Stimulated activated naive B cell treated with anti-CD40 and anti-IgM and Interleukin-4, amounts not matched to agents 10 μg/mL and 1 μg/mL and 100 μg/mL, for 72 hours (primary cell): ENCODE results near the gene ATP6AP2.

Experiments used
- ATAC-seq, 2 donors: fragments of 150-1000 bp; cut with Tn5 transposase; replicated peaks; 2 replicates each; pipeline ENCODE4 v1.10.0; 2021; ENCODE audit warnings: moderate library complexity in 1 of 2
- DNase-seq: peaks from one replicate; pipeline ENCODE4 v3.0.0; 2021
- H3K27ac Mint-ChIP-seq: one replicate; pipeline ENCODE4 v1.8.0; 2022; ENCODE audit warnings: mild to moderate bottlenecking, mixed read lengths
- H3K27me3 Mint-ChIP-seq, 2 donors: one replicate each; pipeline ENCODE4 v1.8.0; 2022; ENCODE audit warnings: mixed read lengths in 2 of 2
- H3K36me3 Mint-ChIP-seq, 2 donors: one replicate each; pipeline ENCODE4 v1.8.0; 2022; ENCODE audit warnings: mixed read lengths in 2 of 2, mild to moderate bottlenecking in 1 of 2
- H3K4me1 Mint-ChIP-seq, 2 donors: one replicate each; pipeline ENCODE4 v1.8.0; 2022; ENCODE audit warnings: mixed read lengths in 2 of 2, mild to moderate bottlenecking in 1 of 2
- H3K4me3 Mint-ChIP-seq, 2 donors: one replicate each; pipeline ENCODE4 v1.8.0; 2022; ENCODE audit warnings: mild to moderate bottlenecking in 2 of 2, mixed read lengths in 2 of 2, moderate library complexity in 1 of 2
- H3K9me3 Mint-ChIP-seq, 2 donors: one replicate each; pipeline ENCODE4 v1.8.0; 2022; ENCODE audit warnings: mixed read lengths in 2 of 2, mild to moderate bottlenecking in 1 of 2

Gene ATP6AP2

GRCh38 chrX:40580537-40581335 lies at the start of gene ATP6AP2:
ATP6AP2 (plus strand) TSS chrX:40580970; CDS start chrX:40581066, 96 bp downstream.
- peak; percentile 94 to 96 for ATAC-seq
- peaks cover 12 to 14% of the 10 kb centered on the region in 2 donors for H3K4me1 Mint-ChIP-seq
- peak within 1 kb of the TSS; percentile 99 for H3K27ac Mint-ChIP-seq
- H3K4me3 Mint-ChIP-seq: peak within 1 kb of the TSS; percentile 98 to 99
- no peaks in the 10 kb centered on the region for H3K9me3 Mint-ChIP-seq
- H3K36me3 Mint-ChIP-seq: peaks cover 5 to 11% of the 10 kb centered on the region in 2 donors
- DNase-seq: peak; percentile 89
- H3K27me3 Mint-ChIP-seq: peaks cover 0 to 19% of the 10 kb centered on the region in 2 donors

GRCh38 chrX:40531056-40531826 lies 49.5 kb upstream of the ATP6AP2 start:
- Mint-ChIP-seq H3K36me3 (no peaks in the 10 kb centered on the region), H3K27ac (no peak overlapping the region), H3K4me3 (no peak overlapping the region), H3K9me3 (no peaks in the 10 kb centered on the region), H3K27me3 (peaks cover 0 to 25% of the 10 kb centered on the region in 2 donors), H3K4me1 (no peaks in the 10 kb centered on the region)
- no peak for ATAC-seq
- DNase-seq: no peak

DNA sequence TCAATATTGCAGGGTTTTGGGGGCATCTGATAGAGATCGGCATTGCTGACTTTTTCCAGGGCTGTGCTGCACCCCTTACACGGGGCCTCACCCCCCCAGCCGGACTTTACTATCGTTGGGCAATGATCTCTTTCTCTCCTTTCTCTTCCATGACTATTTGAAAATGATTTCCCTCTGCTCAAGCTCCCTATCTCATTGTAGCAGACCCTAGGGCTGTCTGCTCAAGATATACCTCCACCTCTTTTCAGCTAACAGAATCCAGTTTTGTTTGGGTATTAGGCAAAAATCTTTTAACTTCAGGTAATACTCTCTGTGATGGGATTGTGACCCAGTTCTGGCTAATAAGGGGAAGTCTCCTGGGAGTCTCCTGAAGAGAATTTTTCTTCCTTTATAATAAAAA lies 43.5 kb upstream of the ATP6AP2 start:
- DNase-seq (no peak), ATAC-seq (no peak)
- H3K4me3 Mint-ChIP-seq: no peak overlapping the region
- peaks cover 16 to 19% of the 10 kb centered on the region in 2 donors for H3K4me1 Mint-ChIP-seq
- H3K27ac Mint-ChIP-seq: no peak overlapping the region
- H3K9me3 Mint-ChIP-seq: peaks cover 0 to 3% of the 10 kb centered on the region in 2 donors
- peaks cover 0 to 33% of the 10 kb centered on the region in 2 donors for H3K27me3 Mint-ChIP-seq
- peaks cover 0 to 3% of the 10 kb centered on the region in 2 donors for H3K36me3 Mint-ChIP-seq

DNA sequence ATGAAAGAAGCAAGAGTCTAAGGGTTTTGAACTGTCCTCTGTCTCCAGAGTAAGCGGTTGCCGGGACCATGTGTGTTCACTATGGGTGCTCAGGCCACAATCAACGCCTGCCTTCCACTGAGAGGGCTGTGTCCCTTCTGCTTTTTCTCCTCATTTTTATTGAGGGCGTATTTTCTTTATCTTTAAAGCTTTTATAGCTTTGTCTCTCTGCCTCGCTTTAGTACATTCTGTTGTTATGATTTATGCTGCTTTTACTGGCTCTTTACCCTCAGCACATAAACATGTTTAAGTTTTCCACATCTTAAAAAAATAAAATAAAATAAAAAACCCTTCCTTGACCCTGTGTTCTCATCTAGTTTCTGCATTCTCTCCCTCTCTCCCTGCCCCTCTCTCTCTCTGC lies 42.4 kb upstream of the ATP6AP2 start:
- Mint-ChIP-seq H3K9me3 (peaks cover 0 to 3% of the 10 kb centered on the region in 2 donors), H3K27ac (no peak overlapping the region), H3K36me3 (peaks cover 0 to 3% of the 10 kb centered on the region in 2 donors), H3K4me3 (no peak overlapping the region), H3K4me1 (peaks cover 16 to 19% of the 10 kb centered on the region in 2 donors), H3K27me3 (peaks cover 0 to 33% of the 10 kb centered on the region in 2 donors)
- DNase-seq (no peak), ATAC-seq (no peak)

DNA sequence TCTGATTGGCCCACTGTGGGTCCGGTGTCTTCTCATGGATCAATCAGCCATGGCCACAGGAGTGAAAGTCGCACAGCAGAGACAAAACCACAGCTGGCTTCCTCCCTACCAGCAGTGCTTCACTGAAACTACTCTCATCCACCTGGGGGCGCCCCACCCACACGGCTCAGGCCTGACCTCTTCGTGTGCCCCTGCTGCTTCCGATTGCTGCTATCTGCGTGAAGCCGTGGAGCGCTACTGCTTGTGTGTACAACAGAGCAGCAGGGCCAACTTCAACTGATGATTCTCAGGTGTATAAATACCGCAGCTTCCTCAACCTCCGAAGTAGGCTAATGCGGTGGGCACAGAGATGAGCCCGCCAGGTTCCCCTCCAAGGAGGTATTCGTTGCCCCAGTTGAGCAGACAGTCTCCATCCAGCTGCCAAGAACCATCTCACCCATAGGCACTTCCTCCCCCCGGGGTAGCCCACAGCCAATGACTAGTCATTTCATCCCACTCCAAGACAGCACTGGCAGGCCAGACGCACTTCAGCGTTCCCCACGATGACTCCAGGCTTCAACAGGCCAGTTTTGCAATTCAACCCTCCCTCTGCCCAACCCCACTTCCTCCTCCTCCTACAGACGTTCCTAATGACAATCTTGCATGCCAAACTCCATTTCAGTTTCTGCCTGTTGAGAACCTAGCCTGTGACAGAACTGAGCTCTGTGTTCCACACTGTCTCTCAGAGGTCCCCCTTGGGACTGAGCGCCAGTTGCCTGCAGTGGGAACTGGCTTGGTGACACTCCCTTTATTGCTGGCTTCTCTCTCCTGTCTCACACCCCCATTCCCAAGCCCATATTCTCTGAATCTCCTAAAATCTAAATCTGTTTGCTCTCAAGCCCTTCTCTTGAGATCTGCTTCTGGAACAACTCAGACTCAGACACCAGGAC lies 41.3 kb upstream of the ATP6AP2 start:
- peaks cover 19 to 29% of the 10 kb centered on the region in 2 donors for H3K4me1 Mint-ChIP-seq
- peaks cover 0 to 3% of the 10 kb centered on the region in 2 donors for H3K9me3 Mint-ChIP-seq
- DNase-seq: peak; percentile 42
- peak overlapping the region; percentile 74 for H3K27ac Mint-ChIP-seq
- H3K27me3 Mint-ChIP-seq: peaks cover 0 to 27% of the 10 kb centered on the region in 2 donors
- H3K4me3 Mint-ChIP-seq: peak overlapping the region; percentile 37 to 75
- H3K36me3 Mint-ChIP-seq: peaks cover 0 to 3% of the 10 kb centered on the region in 2 donors
- ATAC-seq: peak; percentile 84 to 92

DNA sequence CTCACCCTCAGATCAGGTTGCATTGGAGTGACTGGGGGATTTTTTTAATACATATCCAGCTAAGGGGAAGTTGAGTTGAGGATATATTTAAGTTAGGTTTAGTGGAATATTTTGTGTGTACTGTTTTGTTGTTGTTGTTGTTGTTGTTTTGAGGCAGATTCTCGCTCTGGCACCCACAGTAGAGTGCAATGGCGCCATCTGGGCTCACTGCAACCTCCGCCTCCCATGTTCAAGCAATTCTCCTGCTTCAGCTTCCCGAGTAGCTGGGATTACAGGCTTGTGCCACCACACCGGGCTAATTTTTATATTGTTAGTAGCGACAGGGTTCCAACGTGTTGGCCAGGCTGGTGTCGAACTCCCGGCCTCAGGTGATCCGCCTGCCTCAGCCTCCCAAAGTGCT lies 38.6 kb upstream of the ATP6AP2 start:
- Mint-ChIP-seq H3K36me3 (peaks cover 0 to 3% of the 10 kb centered on the region in 2 donors), H3K9me3 (peaks cover 0 to 3% of the 10 kb centered on the region in 2 donors), H3K27ac (no peak overlapping the region), H3K4me1 (peaks cover 22 to 31% of the 10 kb centered on the region in 2 donors), H3K4me3 (no peak overlapping the region), H3K27me3 (peaks cover 0 to 36% of the 10 kb centered on the region in 2 donors)
- no peak for ATAC-seq
- no peak for DNase-seq

DNA sequence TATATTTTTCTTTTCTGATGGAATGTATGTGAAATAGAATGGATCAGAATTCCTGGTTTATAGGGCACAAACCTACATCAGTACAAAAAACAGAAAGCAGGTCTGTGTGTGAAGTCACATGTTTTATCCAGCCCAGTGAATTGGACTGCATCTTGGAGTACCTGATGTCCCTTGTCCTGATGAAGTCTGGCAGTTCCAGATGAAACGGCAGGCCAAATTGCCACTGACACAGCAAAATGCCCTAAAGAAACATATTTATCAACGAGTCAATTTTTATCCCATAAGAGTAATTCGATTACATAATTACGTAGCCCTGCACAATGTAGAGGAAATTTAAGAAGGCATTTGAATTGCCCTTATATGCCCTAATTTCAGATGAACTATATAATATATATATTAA lies 37.8 kb upstream of the ATP6AP2 start:
- Mint-ChIP-seq H3K27ac (no peak overlapping the region), H3K4me1 (peaks cover 22 to 31% of the 10 kb centered on the region in 2 donors), H3K4me3 (no peak overlapping the region), H3K9me3 (peaks cover 0 to 3% of the 10 kb centered on the region in 2 donors), H3K36me3 (peaks cover 0 to 3% of the 10 kb centered on the region in 2 donors), H3K27me3 (peaks cover 0 to 34% of the 10 kb centered on the region in 2 donors)
- ATAC-seq: no peak
- no peak for DNase-seq

DNA sequence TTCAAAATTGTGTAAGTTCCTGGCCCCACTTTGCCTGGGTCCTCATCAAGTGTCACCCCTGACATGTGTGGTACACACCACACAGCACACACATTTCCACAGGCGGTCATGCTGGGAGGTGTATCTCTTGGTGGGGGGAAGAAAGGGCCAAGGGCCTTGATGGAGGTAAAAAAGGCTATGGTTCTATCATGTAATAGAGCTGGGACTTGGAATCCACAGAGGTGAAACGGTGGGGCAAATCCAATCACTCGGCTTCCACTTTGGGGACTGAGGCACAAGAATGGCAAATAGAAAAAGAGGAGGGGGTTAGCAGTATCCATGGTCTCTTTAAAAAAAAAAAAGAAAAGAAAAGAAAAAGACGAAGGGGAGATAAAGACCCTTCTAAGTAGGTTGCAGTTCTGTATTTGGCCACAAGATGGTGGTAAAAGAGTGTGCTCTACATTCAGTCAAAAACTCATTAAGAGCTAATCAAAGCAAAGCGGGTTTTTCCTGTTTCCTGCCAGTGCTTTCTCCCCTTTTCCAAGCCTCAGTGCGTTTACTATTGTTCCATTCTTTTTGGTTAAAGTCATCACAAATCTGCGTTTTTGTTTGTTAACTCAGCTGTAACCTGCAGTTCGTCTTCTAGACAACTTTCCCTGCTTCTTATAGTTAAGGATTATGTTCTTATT lies 37.0 kb upstream of the ATP6AP2 start:
- H3K27ac Mint-ChIP-seq: peak overlapping the region; percentile 72
- DNase-seq: no peak
- peaks cover 0 to 3% of the 10 kb centered on the region in 2 donors for H3K9me3 Mint-ChIP-seq

GRCh38 chrX:40544343-40545266 lies 36.2 kb upstream of the ATP6AP2 start:
- H3K4me1 Mint-ChIP-seq: peaks cover 13 to 21% of the 10 kb centered on the region in 2 donors
- no peak for ATAC-seq
- H3K4me3 Mint-ChIP-seq: no peak overlapping the region
- no peaks in the 10 kb centered on the region for H3K36me3 Mint-ChIP-seq
- no peak for DNase-seq
- peaks cover 0 to 19% of the 10 kb centered on the region in 2 donors for H3K27me3 Mint-ChIP-seq
- no peak overlapping the region for H3K27ac Mint-ChIP-seq
- H3K9me3 Mint-ChIP-seq: no peaks in the 10 kb centered on the region

More for the DNA sequence above, 37.0 kb upstream of the ATP6AP2 start:
- H3K4me1 Mint-ChIP-seq: peaks cover 21 to 29% of the 10 kb centered on the region in 2 donors
- H3K4me3 Mint-ChIP-seq: peak overlapping the region in 1 of 2 donors; percentile 52
- H3K27me3 Mint-ChIP-seq: peaks cover 0 to 27% of the 10 kb centered on the region in 2 donors
- ATAC-seq: no peak
- peaks cover 0 to 3% of the 10 kb centered on the region in 2 donors for H3K36me3 Mint-ChIP-seq

DNA sequence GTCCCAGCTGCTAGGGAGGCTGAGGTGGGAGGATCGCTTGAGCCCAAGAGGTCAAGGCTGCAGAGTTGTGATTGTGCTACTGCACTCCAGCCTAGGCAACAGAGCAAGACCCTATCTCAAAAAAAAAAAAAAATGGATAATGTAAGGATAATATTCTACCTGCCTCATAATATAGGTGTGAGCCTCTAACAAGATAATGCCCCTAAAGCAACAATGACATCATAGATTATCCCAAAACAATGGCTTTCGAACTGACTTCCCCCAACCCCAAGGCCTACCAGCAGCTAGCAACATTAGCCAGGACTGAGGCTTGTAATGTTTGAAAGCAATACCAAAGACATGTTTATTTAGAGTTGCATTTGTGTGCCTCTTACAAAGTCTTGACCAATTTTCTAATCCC lies 33.9 kb upstream of the ATP6AP2 start:
- Mint-ChIP-seq H3K36me3 (no peaks in the 10 kb centered on the region), H3K4me3 (no peak overlapping the region)

GRCh38 chrX:40550066-40550465 lies 30.7 kb upstream of the ATP6AP2 start:
- no peaks in the 10 kb centered on the region for H3K36me3 Mint-ChIP-seq
- ATAC-seq (no peak), DNase-seq (no peak)
- no peaks in the 10 kb centered on the region for H3K9me3 Mint-ChIP-seq
- H3K27ac Mint-ChIP-seq: no peak overlapping the region
- H3K4me1 Mint-ChIP-seq: no peaks in the 10 kb centered on the region
- H3K4me3 Mint-ChIP-seq: no peak overlapping the region
- peaks cover 0 to 24% of the 10 kb centered on the region in 2 donors for H3K27me3 Mint-ChIP-seq

More for the DNA sequence above, 33.9 kb upstream of the ATP6AP2 start:
- peaks cover 6 to 12% of the 10 kb centered on the region in 2 donors for H3K4me1 Mint-ChIP-seq
- H3K9me3 Mint-ChIP-seq: no peaks in the 10 kb centered on the region
- no peak for ATAC-seq
- H3K27me3 Mint-ChIP-seq: peaks cover 0 to 16% of the 10 kb centered on the region in 2 donors
- no peak overlapping the region for H3K27ac Mint-ChIP-seq
- DNase-seq: no peak

DNA sequence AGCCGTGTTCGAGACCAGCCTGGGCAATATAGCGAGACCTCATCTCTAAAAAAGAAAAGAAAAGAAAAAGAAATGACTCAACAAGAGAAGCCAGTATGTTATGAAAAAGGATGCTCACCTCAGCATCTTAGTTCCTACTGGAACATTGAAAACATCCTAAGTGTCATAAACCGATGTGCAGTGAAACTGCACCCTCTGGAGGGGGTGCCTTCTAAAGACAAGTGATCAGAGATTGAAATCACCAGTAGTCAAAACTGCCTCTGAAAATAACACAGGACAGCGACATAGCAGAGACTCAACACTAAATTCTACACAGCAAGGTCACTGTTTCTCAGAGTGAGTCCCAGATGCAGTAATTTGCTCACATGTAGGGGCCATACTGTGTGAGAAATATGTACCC lies 28.0 kb upstream of the ATP6AP2 start:
- Mint-ChIP-seq H3K9me3 (no peaks in the 10 kb centered on the region), H3K4me1 (no peaks in the 10 kb centered on the region), H3K27me3 (peaks cover 0 to 18% of the 10 kb centered on the region in 2 donors), H3K4me3 (no peak overlapping the region), H3K36me3 (no peaks in the 10 kb centered on the region), H3K27ac (no peak overlapping the region)
- DNase-seq (no peak), ATAC-seq (no peak)
